GM10248 (cell line): Measurements from ENCODE around the gene SLCO2A1.

ENCODE experiments used
- CTCF ChIA-PET: fragments of 300-600 bp; sonication (Branson Sonifier 250); formaldehyde crosslinking; extraction: SDS; loops from one replicate; lab custom pipeline; 2021; ENCODE audit warnings: antibody characterized with exemption; lab: Yijun Ruan, JAX
- POLR2A ChIA-PET: fragments of 350-650 bp; sonication (Branson Sonifier 250); formaldehyde crosslinking; extraction: SDS; loops from one replicate; lab custom pipeline; 2020; ENCODE audit warnings: antibody characterized with exemption; lab: Yijun Ruan, JAX
- DNase-seq: peaks from one replicate; pipeline ENCODE4 v3.0.0; 2012; ENCODE audit errors: extremely low spot score
- CTCF ChIP-seq: IDR thresholded peaks from 2 replicates; pipeline ENCODE4 v1.5.1; 2012; ENCODE audit warnings: mild to moderate bottlenecking, low read depth; ENCODE audit errors: extremely low read depth, missing control alignments, control extremely low read depth

The SLCO2A1 gene

GRCh38 chr3:133987948-133988484, 41.7 kb downstream of the SLCO2A1 start:
- DNase-seq = no peak
- no peak for TF ChIP-seq CTCF
- CTCF ChIA-PET = no interaction called here
- POLR2A ChIA-PET = no interaction called here

- no peak for TF ChIP-seq CTCF
- ChIA-PET POLR2A (no interaction called here), CTCF (no interaction called here)
- no peak for DNase-seq
Measured at GRCh38 chr3:133987136-133987535, 42.6 kb downstream of the SLCO2A1 start.

GRCh38 chr3:133986311-133986710, 43.4 kb downstream of the SLCO2A1 start:
- no peak for TF ChIP-seq CTCF
- POLR2A ChIA-PET = no interaction called here
- CTCF ChIA-PET = no interaction called here
- DNase-seq = no peak

GRCh38 chr3:133984975-133985374, 44.8 kb downstream of the SLCO2A1 start:
- CTCF ChIA-PET = no interaction called here

GRCh38 chr3:133983576-133984560, 45.9 kb downstream of the SLCO2A1 start:
- ChIA-PET POLR2A (no interaction called here), CTCF (no interaction called here)
- no peak for TF ChIP-seq CTCF

More at GRCh38 chr3:133984975-133985374, 44.8 kb downstream of the SLCO2A1 start:
- no peak for TF ChIP-seq CTCF
- POLR2A ChIA-PET = no interaction called here
- DNase-seq = no peak

GRCh38 chr3:133983126-133983525, 46.6 kb downstream of the SLCO2A1 start:
- ChIA-PET POLR2A (no interaction called here), CTCF (no interaction called here)
- no peak for DNase-seq
- TF ChIP-seq CTCF = no peak

More at GRCh38 chr3:133983576-133984560, 45.9 kb downstream of the SLCO2A1 start:
- DNase-seq = no peak
